Stomach (tissue), 9 donors: ENCODE results near the gene DGKA. TPM values are rescaled to one million over a fixed set of nuclear protein-coding genes. Genes with fewer than 3 reads are reported as not detected.

ENCODE experiments used
- DNase-seq, 2 donors: peaks; one replicate each; pipeline versions ENCODE4 v3.0.0 to v3.0.0-alpha.2; 2013 to 2019
- H3K27ac ChIP-seq, 5 donors: fragments of 200-600 bp in 4 of 5; sonication (generic) in 4 of 5; one replicate each; pipeline ENCODE4 v1.5.1; 2013 to 2019; ENCODE audit warnings: mild to moderate bottlenecking in 1 of 5, moderate library complexity in 1 of 5
- H3K27me3 ChIP-seq, 3 donors: fragments of 200-600 bp; sonication (generic); one replicate each; pipeline ENCODE4 v1.5.1; 2017 to 2019; ENCODE audit warnings: mixed run types in 1 of 3
- H3K36me3 ChIP-seq, 4 donors: fragments of 200-600 bp; sonication (generic); 1 replicate in 3 of 4; 2 replicates in 1 of 4; pipeline ENCODE4 v1.5.1; 2016 to 2019
- H3K4me1 ChIP-seq, 4 donors: fragments of 200-600 bp; sonication (generic); one replicate each; pipeline ENCODE4 v1.5.1; 2016 to 2019
- H3K4me3 ChIP-seq, 4 donors: fragments of 200-600 bp; sonication (generic) in 3 of 4; one replicate each; pipeline ENCODE4 v1.5.1; 2016 to 2019; ENCODE audit warnings: mild to moderate bottlenecking in 1 of 4
- H3K9me3 ChIP-seq, 4 donors: fragments of 200-600 bp; sonication (generic); one replicate each; pipeline ENCODE4 v1.5.1; 2016 to 2019
- EP300 ChIP-seq: sonication (generic); formaldehyde crosslinking; IDR thresholded peaks from one replicate; pipeline ENCODE4 v1.6.1; 2017; ENCODE audit warnings: antibody characterized with exemption
- POLR2A ChIP-seq, 4 donors: fragments of 450-650 bp; IDR thresholded peaks; one replicate each; pipeline ENCODE4 v1.6.1; 2016; ENCODE audit warnings: antibody characterized with exemption in 4 of 4, control low read depth in 2 of 4, mild to moderate bottlenecking in 1 of 4, moderate library complexity in 1 of 4
- POLR2AphosphoS5 ChIP-seq, 3 donors: sonication (generic); formaldehyde crosslinking; IDR thresholded peaks; one replicate each; pipeline ENCODE4 v1.6.1; 2016; ENCODE audit warnings: antibody characterized with exemption in 3 of 3
- WGBS, 5 donors: extraction: QIAGEN DNeasy Blood & Tissue Kit in 3 of 5; methylation state at CpG; one replicate each; pipeline versions ENCODE4 v1.1.5 to v1.1.7; 2013 to 2018; 5-methylcytosine and 5-hydroxymethylcytosine counted together
- intact Hi-C: fragments of 100-400 bp; cut with DNase I; formaldehyde crosslinking; loops from one replicate; pipeline ENCODE4 v1.15.1; 2023; ENCODE audit warnings: low total_unique reads
- polyA plus RNA-seq, 3 donors: library from polyadenylated mRNA; stranded (reverse); fragments of 200-250 nt; gene quantifications; one replicate each; pipeline ENCODE4 v1.2.3, GENCODE V29; 2013
- total RNA-seq, 5 donors: library from RNA; depleted of rRNA; stranded (reverse); fragments of >200 nt; gene quantifications; one replicate each; pipeline versions ENCODE4 v1.1.0 to v1.2.3, GENCODE V29; 2014 to 2016
- TF ChIP-seq, protein P1 (sequence below), 7 experiments: fragments of 450-650 bp in 4 of 7; fragments of 200-600 bp in 3 of 7; sonication (generic) in 3 of 7; IDR thresholded peaks; one replicate each; pipeline ENCODE4 v1.5.1; 2016 to 2019; ENCODE audit warnings: antibody characterized with exemption in 7 of 7, control low read depth in 2 of 7, mild to moderate bottlenecking in 1 of 7
- donor health status: healthy with polysubstance abuse.
- donor health status: Bipolar disorder and iron deficiency.
- donor health status: healthy.

Gene DGKA
- total and polyA plus RNA-seq, 8 donors, result 13.0 to 418 (median 74.1) TPM

DNA sequence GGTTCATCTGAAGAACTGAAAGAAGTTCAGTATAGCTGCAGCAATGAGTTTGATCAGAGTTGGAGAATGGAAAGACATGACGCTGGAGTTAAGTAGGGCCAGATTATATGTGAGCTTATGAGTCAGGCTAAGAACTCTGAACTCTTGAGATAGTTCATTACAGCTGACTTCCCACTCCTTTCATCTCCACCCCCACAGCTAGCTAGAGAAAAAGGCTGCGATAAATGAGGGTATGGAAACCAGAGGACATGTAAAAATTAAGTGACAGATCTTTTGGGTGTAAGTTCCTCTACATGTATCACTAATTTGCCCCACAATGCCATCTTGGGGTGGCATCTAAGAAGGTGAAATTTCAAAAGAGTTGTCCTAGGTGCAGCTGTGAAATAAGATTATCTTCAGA lies 31.9 kb upstream of the DGKA start:
- H3K4me3 ChIP-seq, result no peak overlapping the region
- intact Hi-C loops, result no loop called here
- H3K9me3 ChIP-seq, result no peaks in the 10 kb centered on the region
- no peak for DNase-seq
- 46 to 77% (median 56%) methylated on average over 2 of the region's 2 CpGs for WGBS, 5 donors
- TF ChIP-seq POLR2A (IDR thresholded peaks at IDR 0.05) (no peak), POLR2AphosphoS5 (IDR thresholded peaks at IDR 0.05) (no peak), EP300 (no peak)
- TF ChIP-seq, protein P1, sequence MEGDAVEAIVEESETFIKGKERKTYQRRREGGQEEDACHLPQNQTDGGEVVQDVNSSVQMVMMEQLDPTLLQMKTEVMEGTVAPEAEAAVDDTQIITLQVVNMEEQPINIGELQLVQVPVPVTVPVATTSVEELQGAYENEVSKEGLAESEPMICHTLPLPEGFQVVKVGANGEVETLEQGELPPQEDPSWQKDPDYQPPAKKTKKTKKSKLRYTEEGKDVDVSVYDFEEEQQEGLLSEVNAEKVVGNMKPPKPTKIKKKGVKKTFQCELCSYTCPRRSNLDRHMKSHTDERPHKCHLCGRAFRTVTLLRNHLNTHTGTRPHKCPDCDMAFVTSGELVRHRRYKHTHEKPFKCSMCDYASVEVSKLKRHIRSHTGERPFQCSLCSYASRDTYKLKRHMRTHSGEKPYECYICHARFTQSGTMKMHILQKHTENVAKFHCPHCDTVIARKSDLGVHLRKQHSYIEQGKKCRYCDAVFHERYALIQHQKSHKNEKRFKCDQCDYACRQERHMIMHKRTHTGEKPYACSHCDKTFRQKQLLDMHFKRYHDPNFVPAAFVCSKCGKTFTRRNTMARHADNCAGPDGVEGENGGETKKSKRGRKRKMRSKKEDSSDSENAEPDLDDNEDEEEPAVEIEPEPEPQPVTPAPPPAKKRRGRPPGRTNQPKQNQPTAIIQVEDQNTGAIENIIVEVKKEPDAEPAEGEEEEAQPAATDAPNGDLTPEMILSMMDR (IDR thresholded peaks at IDR 0.05), result no peak
- H3K27ac ChIP-seq, result no peak overlapping the region
- H3K36me3 ChIP-seq, result peaks cover 14 to 34% (median 33%) of the 10 kb centered on the region in 4 donors
- no peaks in the 10 kb centered on the region for H3K27me3 ChIP-seq
- H3K4me1 ChIP-seq, result no peaks in the 10 kb centered on the region

DNA sequence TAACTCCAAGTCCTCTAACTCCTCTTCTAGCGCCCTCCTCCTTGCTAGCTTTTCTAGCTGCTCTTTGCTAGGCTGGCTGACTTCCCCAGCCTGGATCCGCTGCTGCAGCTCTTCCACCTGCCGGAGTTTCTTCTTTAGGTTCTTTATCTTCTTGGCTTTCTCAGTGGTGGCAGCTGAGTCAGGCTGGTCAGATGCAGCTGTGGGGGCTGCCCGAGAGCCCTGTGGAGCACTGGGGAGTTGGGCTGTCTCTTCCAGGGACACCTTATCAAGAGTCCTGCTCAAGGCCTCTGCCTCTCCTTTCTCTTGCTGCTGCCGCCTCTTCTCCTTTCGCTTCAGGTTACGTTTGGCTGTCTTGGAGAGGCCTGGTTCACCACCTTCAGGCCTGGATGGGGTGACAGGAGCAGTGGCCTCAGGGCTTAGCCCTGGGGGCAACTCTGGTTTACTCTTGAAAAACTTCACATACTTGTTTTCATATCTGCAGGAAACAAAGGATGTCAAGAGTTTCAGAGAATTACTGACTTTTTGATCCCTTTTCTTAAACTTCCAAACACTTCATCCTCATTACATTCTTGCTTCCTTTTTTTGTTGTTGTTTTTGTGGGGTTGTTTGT lies 29.0 kb upstream of the DGKA start:
- TF ChIP-seq POLR2A (IDR thresholded peaks at IDR 0.05), result no peak
- TF ChIP-seq POLR2AphosphoS5 (IDR thresholded peaks at IDR 0.05), result no peak
- no peak for TF ChIP-seq EP300
- TF ChIP-seq, protein P1 (IDR thresholded peaks at IDR 0.05), result no peak
- Histone ChIP-seq H3K27ac (no peak overlapping the region), H3K4me3 (no peak overlapping the region), H3K9me3 (no peaks in the 10 kb centered on the region), H3K36me3 (peaks cover 14 to 34% (median 33%) of the 10 kb centered on the region in 4 donors), H3K27me3 (no peaks in the 10 kb centered on the region), H3K4me1 (no peaks in the 10 kb centered on the region)
- WGBS, 5 donors, result 88 to 97% (median 93%) methylated on average over 7 of the region's 7 CpGs
- DNase-seq, result no peak
- intact Hi-C loops, result no loop called here

DNA sequence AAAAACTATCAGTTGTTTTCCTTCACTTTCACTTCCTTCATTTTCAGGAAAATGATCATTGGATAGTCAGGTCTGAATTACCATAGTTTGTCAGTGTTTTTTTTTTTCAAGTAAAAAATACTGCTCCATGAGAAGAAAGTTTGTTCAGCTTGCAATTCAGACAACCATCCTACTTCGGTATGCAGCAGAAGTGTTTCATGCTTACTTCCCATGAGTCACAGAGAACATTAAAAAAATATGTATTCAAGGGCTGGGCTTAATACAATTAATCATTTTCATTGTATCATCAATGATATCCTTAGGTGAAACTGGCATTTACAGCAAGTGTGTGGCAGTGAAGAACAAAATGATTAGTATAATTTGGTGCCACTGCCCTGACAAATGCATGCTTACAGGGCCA lies 24.9 kb upstream of the DGKA start:
- H3K36me3 ChIP-seq, result peaks cover 14 to 26% (median 24%) of the 10 kb centered on the region in 4 donors
- TF ChIP-seq, protein P1 (IDR thresholded peaks at IDR 0.05), result no peak
- TF ChIP-seq POLR2A (IDR thresholded peaks at IDR 0.05), result no peak
- no peak for TF ChIP-seq EP300
- no peak for TF ChIP-seq POLR2AphosphoS5 (IDR thresholded peaks at IDR 0.05)
- 63 to 84% (median 76%) methylated on average over 1 of the region's 1 CpG for WGBS, 5 donors
- H3K9me3 ChIP-seq, result no peaks in the 10 kb centered on the region
- H3K4me3 ChIP-seq, result no peak overlapping the region
- intact Hi-C loops, result no loop called here
- H3K4me1 ChIP-seq, result peaks cover 8 to 33% (median 24%) of the 10 kb centered on the region in 4 donors
- no peak for DNase-seq
- H3K27ac ChIP-seq, result no peak overlapping the region
- no peaks in the 10 kb centered on the region for H3K27me3 ChIP-seq

DNA sequence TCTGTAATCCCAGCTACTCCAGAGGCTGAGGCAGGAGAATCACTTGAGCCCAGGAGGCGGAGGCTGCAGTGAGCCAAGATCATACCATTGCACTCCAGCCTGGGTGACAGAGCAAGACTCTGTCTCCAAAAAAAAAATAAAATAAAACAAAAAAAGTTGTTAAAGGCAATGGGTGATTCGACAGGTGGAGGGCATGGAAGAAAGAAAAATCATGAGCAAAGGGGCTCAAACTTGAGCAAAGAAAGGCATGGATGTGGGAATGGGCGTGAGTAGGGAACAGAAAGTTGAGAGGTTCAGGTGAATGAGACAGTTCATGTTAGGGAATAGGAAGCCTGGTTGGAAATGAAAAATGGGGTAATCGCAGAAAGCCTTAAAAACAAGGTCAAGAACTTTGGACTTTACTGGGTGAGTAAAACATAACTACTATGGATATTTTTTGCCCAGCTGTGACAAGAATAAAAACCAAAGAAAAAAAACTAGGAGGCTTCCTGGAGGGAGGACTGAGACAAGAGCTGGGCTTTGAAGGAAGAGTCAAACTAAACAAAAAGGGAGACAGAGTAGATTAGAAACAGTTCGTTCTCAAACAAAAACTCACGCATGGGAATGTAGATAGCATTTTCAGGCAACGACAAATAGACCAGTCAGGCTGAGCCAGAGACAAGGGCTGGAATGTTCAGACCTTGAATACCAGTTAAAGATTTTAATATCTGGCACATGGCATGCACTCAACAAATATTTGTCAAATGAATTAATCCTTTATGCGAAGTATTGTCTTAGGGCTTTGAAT lies 22.0 kb upstream of the DGKA start:
- DNase-seq, result peak in 1 of 2 donors; percentile 52
- intact Hi-C loops, result no loop called here
- TF ChIP-seq POLR2A (IDR thresholded peaks at IDR 0.05) (no peak), EP300 (no peak), POLR2AphosphoS5 (IDR thresholded peaks at IDR 0.05) (no peak)
- TF ChIP-seq, protein P1 (IDR thresholded peaks at IDR 0.05), result no peak
- Histone ChIP-seq H3K27me3 (no peaks in the 10 kb centered on the region), H3K36me3 (peaks cover 0 to 18% (median 15%) of the 10 kb centered on the region in 4 donors), H3K27ac (peak overlapping the region in 4 of 5 donors; percentile 22 to 53 (median 44)), H3K9me3 (no peaks in the 10 kb centered on the region), H3K4me1 (peaks cover 8 to 38% (median 28%) of the 10 kb centered on the region in 4 donors), H3K4me3 (no peak overlapping the region)
- 41 to 55% (median 44%) methylated on average over 8 of the region's 8 CpGs for WGBS, 5 donors
